Activated CD4-positive, alpha-beta T cell treated with anti-CD3 and anti-CD28 coated beads for 48 hours (primary cell): ENCODE measurements around the gene TGM5.
"Not testable (repeated sequence)": the region's sequence is repeated elsewhere in the genome, so short reads cannot be mapped to it uniquely, and the experiment has no call there.

Experiments used
- DNase-seq: peaks from one replicate; pipeline ENCODE4 v3.0.0-alpha.2; 2020

The TGM5 gene

GRCh38 chr15:43214169-43214568, 52.6 kb downstream of the TGM5 start:
- no peak for DNase-seq

- no peak for DNase-seq
Observed at GRCh38 chr15:43213466-43213865, 53.3 kb downstream of the TGM5 start.

- DNase-seq: no peak
Observed at GRCh38 chr15:43212951-43213350, 53.8 kb downstream of the TGM5 start.

GRCh38 chr15:43212299-43212698, 54.4 kb downstream of the TGM5 start:
- no peak for DNase-seq

GRCh38 chr15:43211224-43211735, 55.4 kb downstream of the TGM5 start:
- no peak for DNase-seq

GRCh38 chr15:43210807-43211206, 55.9 kb downstream of the TGM5 start:
- no peak for DNase-seq

GRCh38 chr15:43210172-43210745, 56.5 kb downstream of the TGM5 start:
- no peak for DNase-seq

- DNase-seq: no peak
Observed at GRCh38 chr15:43209059-43209824, 57.5 kb downstream of the TGM5 start.

- DNase-seq: no peak
Observed at GRCh38 chr15:43208052-43209002, 58.4 kb downstream of the TGM5 start.

GRCh38 chr15:43207024-43207423, 59.7 kb downstream of the TGM5 start:
- DNase-seq: no peak

- no peak for DNase-seq
Observed at GRCh38 chr15:43206054-43206453, 60.7 kb downstream of the TGM5 start.

- peak; percentile 65 for DNase-seq
Observed at GRCh38 chr15:43204016-43204901, 62.5 kb downstream of the TGM5 start.

- no peak for DNase-seq
Observed at GRCh38 chr15:43199945-43200488, 66.7 kb downstream of the TGM5 start.

- DNase-seq: no peak
Observed at GRCh38 chr15:43198992-43199391, 67.7 kb downstream of the TGM5 start.

- DNase-seq: not testable (repeated sequence)
Observed at GRCh38 chr15:43198556-43198955, 68.2 kb downstream of the TGM5 start.

- DNase-seq: not testable (repeated sequence)
Observed at GRCh38 chr15:43197773-43198172, 69.0 kb downstream of the TGM5 start.

- DNase-seq: no peak
Observed at GRCh38 chr15:43196760-43197548, 69.8 kb downstream of the TGM5 start.

- DNase-seq: no peak
Observed at GRCh38 chr15:43194795-43195194, 71.9 kb downstream of the TGM5 start.

GRCh38 chr15:43193710-43194109, 73.0 kb downstream of the TGM5 start:
- no peak for DNase-seq

GRCh38 chr15:43190178-43190577, 76.5 kb downstream of the TGM5 start:
- no peak for DNase-seq

GRCh38 chr15:43189296-43189695, 77.4 kb downstream of the TGM5 start:
- no peak for DNase-seq
